Gastroesophageal sphincter (tissue), 3 donors: Measurements from ENCODE around the gene MYO9B.

Experiments
- EP300 ChIP-seq: sonication (generic); formaldehyde crosslinking; IDR thresholded peaks from one replicate; pipeline ENCODE4 v1.6.1; 2017; ENCODE audit warnings: antibody characterized with exemption, mild to moderate bottlenecking
- POLR2A ChIP-seq, 2 donors: fragments of 450-650 bp; IDR thresholded peaks; one replicate each; pipeline ENCODE4 v1.6.1; 2017; ENCODE audit warnings: antibody characterized with exemption in 2 of 2, mild to moderate bottlenecking in 2 of 2, moderate library complexity in 1 of 2
- TF ChIP-seq, protein P1 (sequence below), 4 experiments: fragments of 200-600 bp in 2 of 4; fragments of 450-650 bp in 2 of 4; sonication (generic) in 1 of 4; IDR thresholded peaks; one replicate each; pipeline ENCODE4 v1.5.1; 2017 to 2019; ENCODE audit warnings: antibody characterized with exemption in 4 of 4, mild to moderate bottlenecking in 2 of 4, moderate library complexity in 2 of 4

DNA sequence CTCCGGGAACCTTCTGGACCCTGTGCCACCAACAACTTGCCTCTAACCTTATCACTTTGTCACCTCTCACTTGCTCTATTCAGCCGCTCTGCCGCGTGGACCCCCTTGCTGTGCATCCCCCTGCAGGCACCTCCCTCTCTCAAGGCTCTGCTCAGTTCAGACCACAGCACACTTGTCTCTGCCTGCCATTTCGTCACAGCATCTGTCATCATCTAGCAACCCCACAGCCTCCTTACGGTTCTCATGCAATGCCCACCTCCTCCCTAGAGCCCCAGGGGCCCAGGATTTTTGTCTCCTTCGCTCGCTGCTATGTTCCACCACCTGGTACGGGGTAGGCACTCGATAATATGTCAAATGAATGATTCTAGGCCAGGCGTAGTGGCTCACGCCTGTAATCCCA, 5.2 kb upstream of the MYO9B start:
- TF ChIP-seq, protein P1, sequence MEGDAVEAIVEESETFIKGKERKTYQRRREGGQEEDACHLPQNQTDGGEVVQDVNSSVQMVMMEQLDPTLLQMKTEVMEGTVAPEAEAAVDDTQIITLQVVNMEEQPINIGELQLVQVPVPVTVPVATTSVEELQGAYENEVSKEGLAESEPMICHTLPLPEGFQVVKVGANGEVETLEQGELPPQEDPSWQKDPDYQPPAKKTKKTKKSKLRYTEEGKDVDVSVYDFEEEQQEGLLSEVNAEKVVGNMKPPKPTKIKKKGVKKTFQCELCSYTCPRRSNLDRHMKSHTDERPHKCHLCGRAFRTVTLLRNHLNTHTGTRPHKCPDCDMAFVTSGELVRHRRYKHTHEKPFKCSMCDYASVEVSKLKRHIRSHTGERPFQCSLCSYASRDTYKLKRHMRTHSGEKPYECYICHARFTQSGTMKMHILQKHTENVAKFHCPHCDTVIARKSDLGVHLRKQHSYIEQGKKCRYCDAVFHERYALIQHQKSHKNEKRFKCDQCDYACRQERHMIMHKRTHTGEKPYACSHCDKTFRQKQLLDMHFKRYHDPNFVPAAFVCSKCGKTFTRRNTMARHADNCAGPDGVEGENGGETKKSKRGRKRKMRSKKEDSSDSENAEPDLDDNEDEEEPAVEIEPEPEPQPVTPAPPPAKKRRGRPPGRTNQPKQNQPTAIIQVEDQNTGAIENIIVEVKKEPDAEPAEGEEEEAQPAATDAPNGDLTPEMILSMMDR (IDR thresholded peaks at IDR 0.05) = no peak
- TF ChIP-seq POLR2A (IDR thresholded peaks at IDR 0.05) (no peak), EP300 (no peak)
